ENCODE results near the gene TSPAN4. TPM values are rescaled to one million over a fixed set of nuclear protein-coding genes. Genes with fewer than 3 reads are reported as not detected.

Gene TSPAN4
- total and polyA plus RNA-seq, 9 of the 15 experiments (the other 6 are each of a cell fraction or from before 2014, with no cell fraction given) = 0.07 to 31.0 (median 15.7) TPM

DNA sequence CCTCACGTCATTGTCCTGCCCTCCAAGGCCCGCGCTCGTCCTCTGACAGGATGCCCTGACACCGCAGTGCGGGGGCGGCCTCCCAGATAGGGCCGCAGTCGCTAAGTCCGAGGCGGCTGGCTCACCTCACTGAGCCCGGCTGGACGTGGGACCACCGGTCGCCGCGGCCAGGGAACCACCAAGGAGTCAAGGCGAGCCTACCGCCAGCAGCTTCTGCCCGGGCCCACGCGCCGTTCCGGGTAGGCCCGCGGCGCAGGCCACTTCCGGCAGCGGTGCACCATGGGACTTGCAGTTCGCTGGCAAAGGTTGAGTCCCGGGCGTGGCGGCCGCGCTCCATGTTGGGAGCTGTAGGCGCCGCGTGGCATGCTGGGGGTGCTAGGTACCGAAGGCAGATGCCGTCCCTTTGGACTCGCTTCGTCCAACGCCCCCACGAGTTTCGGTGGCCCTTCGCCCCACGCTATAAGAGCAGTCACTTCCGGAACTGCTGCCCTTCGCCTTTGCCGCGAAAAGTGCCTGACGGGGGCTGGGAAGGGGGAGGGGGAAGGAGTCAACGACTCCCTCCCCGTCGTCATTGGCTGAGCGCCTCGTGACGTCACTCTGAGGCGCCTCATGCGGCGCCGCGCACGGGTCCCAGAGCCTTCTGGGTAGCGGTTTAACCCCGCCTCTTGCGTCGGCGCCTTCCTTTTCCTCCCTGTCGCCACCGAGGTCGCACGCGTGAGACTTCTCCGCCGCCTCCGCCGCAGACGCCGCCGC is 33.2 kb upstream of the TSPAN4 start, which contains the start of gene RPLP2 (continued):
- no peak for TF ChIP-seq ETS2 (tag; IDR thresholded peaks at IDR 0.05; ENCODE audit: borderline replicate concordance, poor library complexity, severe bottlenecking)
- TF ChIP-seq SNIP1 (IDR thresholded peaks at IDR 0.05; ENCODE audit: low read depth) = no peak
- TF ChIP-seq ZNF561 (CRISPR knock-in tag; conservative IDR thresholded peaks at IDR 0.05) = no peak
- no peak for TF ChIP-seq ADNP (tag; IDR thresholded peaks at IDR 0.05)
- TF ChIP-seq, protein P1, sequence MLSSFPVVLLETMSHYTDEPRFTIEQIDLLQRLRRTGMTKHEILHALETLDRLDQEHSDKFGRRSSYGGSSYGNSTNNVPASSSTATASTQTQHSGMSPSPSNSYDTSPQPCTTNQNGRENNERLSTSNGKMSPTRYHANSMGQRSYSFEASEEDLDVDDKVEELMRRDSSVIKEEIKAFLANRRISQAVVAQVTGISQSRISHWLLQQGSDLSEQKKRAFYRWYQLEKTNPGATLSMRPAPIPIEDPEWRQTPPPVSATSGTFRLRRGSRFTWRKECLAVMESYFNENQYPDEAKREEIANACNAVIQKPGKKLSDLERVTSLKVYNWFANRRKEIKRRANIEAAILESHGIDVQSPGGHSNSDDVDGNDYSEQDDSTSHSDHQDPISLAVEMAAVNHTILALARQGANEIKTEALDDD (IDR thresholded peaks at IDR 0.05) = no peak
- peak; percentile 83 for TF ChIP-seq PCBP1 (IDR thresholded peaks at IDR 0.05; ENCODE audit: low read depth, low read length, poor library complexity, severe bottlenecking)
- peak; percentile 61 for TF ChIP-seq SMAD1 (IDR thresholded peaks at IDR 0.05; ENCODE audit: low read depth, low read length, partially characterized antibody)
- no peak; the same call in 1 of the 2 replicates for TF ChIP-seq PTBP1 (IDR thresholded peaks at IDR 0.05; ENCODE audit: low read depth, low read length)
- TF ChIP-seq, protein P2, sequence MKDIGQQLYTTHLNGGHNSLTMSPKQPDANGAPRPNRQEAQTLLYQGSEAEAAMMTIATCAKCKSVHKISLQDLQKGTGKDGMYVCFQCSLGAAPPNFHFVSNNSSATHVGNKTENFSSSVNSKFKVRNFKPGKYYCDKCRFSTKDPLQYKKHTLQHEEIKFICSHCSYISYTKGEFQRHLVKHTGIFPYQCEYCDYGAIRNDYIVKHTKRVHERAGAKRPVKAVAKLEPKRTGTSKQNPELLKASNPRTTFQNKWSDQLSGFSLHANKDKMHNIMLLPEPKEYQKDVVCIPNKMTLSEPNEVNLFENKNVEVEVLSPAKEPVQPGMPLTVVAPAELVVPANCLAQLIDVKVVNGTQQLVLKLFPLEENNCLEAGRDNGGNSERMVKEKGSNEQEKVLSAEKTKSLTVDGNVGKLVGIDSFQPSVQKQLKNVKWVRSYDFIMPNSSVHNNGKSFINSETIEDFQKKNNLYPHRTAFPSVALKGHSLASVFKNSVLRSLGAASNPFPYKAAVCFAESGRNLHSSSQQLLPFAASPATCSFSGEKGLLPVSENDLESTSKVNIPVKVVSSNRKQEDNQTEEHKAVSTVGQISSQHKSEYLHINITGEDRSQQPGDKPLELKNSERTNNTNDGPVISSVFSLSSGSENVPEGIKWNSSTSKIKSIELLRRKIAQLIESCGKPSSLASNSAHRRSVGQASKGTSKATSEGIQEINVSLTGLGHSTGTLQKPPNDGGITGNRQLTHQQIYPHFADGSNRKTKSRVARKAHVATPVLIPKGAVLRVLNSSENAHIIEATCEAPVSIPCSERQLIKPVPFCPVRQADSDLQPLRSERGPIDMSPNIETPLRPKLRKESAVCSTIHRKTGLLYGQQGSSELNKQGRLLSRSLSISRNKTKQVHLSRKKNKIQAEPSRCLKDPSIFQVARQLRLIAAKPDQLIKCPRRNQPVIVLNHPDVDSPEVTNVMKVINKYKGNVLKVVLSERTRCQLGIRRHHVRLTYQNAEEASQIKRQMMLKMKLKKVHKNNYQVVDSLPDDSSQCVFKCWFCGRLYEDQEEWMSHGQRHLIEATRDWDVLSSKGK (CRISPR knock-in tag; IDR thresholded peaks at IDR 0.05) = no peak
- no peak for TF ChIP-seq RBM22 (IDR thresholded peaks at IDR 0.05; ENCODE audit: low read depth, low read length, poor library complexity, severe bottlenecking)
- peak; percentile 51 to 71; a peak in 3 of 4 replicates for TF ChIP-seq SRF (CRISPR knock-in tag; IDR thresholded peaks at IDR 0.05)
- peak; percentile 84 to 92; a peak in 3 of 4 replicates for TF ChIP-seq SIN3A (IDR thresholded peaks at IDR 0.05; ENCODE audit: borderline replicate concordance in 2 of 2, control insufficient read depth in 1 of 2, low read depth in 2 of 2, low read length in 2 of 2)
- TF ChIP-seq ZKSCAN3 (CRISPR knock-in tag; IDR thresholded peaks at IDR 0.05) = no peak
- no peak for TF ChIP-seq HNRNPK (IDR thresholded peaks at IDR 0.05; ENCODE audit: low read depth, low read length, poor library complexity, severe bottlenecking)
- no peak for TF ChIP-seq ZNF140 (CRISPR knock-in tag; IDR thresholded peaks at IDR 0.05)
- no peak; the same call in 1 of the 2 replicates for TF ChIP-seq HDAC8 (tag; IDR thresholded peaks at IDR 0.05)
- TF ChIP-seq CXXC5 (CRISPR knock-in tag; IDR thresholded peaks at IDR 0.05) = peak; percentile 90
- TF ChIP-seq, protein P3, sequence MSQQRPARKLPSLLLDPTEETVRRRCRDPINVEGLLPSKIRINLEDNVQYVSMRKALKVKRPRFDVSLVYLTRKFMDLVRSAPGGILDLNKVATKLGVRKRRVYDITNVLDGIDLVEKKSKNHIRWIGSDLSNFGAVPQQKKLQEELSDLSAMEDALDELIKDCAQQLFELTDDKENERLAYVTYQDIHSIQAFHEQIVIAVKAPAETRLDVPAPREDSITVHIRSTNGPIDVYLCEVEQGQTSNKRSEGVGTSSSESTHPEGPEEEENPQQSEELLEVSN (IDR thresholded peaks at IDR 0.05; ENCODE audit: borderline replicate concordance in 1 of 2, extremely low read depth in 1 of 2, insufficient read depth in 1 of 2, insufficient read length in 1 of 2, low read depth in 1 of 2, low read length in 1 of 2, poor library complexity in 1 of 2, severe bottlenecking in 1 of 2) = peak; percentile 77 to 89
- TF ChIP-seq, protein P4, sequence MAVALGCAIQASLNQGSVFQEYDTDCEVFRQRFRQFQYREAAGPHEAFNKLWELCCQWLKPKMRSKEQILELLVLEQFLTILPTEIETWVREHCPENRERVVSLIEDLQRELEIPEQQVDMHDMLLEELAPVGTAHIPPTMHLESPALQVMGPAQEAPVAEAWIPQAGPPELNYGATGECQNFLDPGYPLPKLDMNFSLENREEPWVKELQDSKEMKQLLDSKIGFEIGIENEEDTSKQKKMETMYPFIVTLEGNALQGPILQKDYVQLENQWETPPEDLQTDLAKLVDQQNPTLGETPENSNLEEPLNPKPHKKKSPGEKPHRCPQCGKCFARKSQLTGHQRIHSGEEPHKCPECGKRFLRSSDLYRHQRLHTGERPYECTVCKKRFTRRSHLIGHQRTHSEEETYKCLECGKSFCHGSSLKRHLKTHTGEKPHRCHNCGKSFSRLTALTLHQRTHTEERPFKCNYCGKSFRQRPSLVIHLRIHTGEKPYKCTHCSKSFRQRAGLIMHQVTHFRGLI (CRISPR knock-in tag; IDR thresholded peaks at IDR 0.05) = no peak

Data from K562 (cell line).